ENCODE measurements around the gene HBG2.

GRCh38 chr11:5223686-5224085 is 30.9 kb downstream of the HBG2 start:
- no peak for TF ChIP-seq CTCF (IDR thresholded peaks at IDR 0.05; ENCODE audit: poor library complexity, severe bottlenecking)
- no peak for TF ChIP-seq EZH2 (IDR thresholded peaks at IDR 0.05; ENCODE audit: borderline replicate concordance, insufficient read depth, low read length, poor library complexity, severe bottlenecking)
- no peak for TF ChIP-seq RAD21 (conservative IDR thresholded peaks at IDR 0.05)
- TF ChIP-seq EP300 (conservative IDR thresholded peaks at IDR 0.05; ENCODE audit: poor library complexity, severe bottlenecking): no peak
- no peak for TF ChIP-seq MXI1 (conservative IDR thresholded peaks at IDR 0.05; ENCODE audit: poor library complexity, severe bottlenecking)
